ENCODE results near the gene CELSR1. TPM values are rescaled to one million over a fixed set of nuclear protein-coding genes. Genes with fewer than 3 reads are reported as not detected.

Gene CELSR1
- total and polyA plus RNA-seq, 2 of the 13 experiments (the other 11 are each of a cell fraction or from before 2014, with no cell fraction given) = 0.78 to 1.8 TPM

GRCh38 chr22:46367707-46368191 lies 169.7 kb downstream of the CELSR1 start (continued):
- TF ChIP-seq XRCC5 (optimal IDR thresholded peaks at IDR 0.05; ENCODE audit: low read length) = peak; percentile 66
- peak; percentile 45 for TF ChIP-seq HNRNPLL (IDR thresholded peaks at IDR 0.05; ENCODE audit: low read depth, low read length, poor library complexity, severe bottlenecking)
- TF ChIP-seq SALL1 (CRISPR knock-in tag; IDR thresholded peaks at IDR 0.05) = peak; percentile 48; the same call in 1 of the 2 replicates
- no peak for TF ChIP-seq PAXIP1 (CRISPR knock-in tag; conservative IDR thresholded peaks at IDR 0.05)
- no peak for TF ChIP-seq IKZF1 (IDR thresholded peaks at IDR 0.05)
- no peak for TF ChIP-seq ZBTB42 (CRISPR knock-in tag; IDR thresholded peaks at IDR 0.05)
- TF ChIP-seq KDM4B (CRISPR knock-in tag; IDR thresholded peaks at IDR 0.05) = no peak
- TF ChIP-seq SMAD3 (CRISPR knock-in tag; IDR thresholded peaks at IDR 0.05) = 0 out of 2 replicates have a peak, but pooled peaks have one; percentile 43
- no peak for TF ChIP-seq ZFP36 (IDR thresholded peaks at IDR 0.05; ENCODE audit: borderline replicate concordance, low read depth, low read length, partially characterized antibody)
- TF ChIP-seq GABPB1 (CRISPR knock-in tag; IDR thresholded peaks at IDR 0.05) = peak; percentile 64
- no peak for TF ChIP-seq ZNF550 (CRISPR knock-in tag; IDR thresholded peaks at IDR 0.05; ENCODE audit: borderline replicate concordance)
- no peak for TF ChIP-seq KMT2A (CRISPR knock-in tag; IDR thresholded peaks at IDR 0.05)
- TF ChIP-seq ZNF329 (CRISPR knock-in tag; IDR thresholded peaks at IDR 0.05; ENCODE audit: low read depth) = no peak
- TF ChIP-seq, protein P1, sequence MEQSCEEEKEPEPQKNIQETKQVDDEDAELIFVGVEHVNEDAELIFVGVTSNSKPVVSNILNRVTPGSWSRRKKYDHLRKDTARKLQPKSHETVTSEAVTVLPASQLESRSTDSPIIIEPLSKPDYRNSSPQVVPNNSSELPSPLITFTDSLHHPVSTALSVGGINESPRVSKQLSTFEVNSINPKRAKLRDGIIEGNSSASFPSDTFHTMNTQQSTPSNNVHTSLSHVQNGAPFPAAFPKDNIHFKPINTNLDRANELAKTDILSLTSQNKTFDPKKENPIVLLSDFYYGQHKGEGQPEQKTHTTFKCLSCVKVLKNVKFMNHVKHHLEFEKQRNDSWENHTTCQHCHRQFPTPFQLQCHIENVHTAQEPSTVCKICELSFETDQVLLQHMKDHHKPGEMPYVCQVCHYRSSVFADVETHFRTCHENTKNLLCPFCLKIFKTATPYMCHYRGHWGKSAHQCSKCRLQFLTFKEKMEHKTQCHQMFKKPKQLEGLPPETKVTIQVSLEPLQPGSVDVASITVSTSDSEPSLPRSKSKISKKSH (CRISPR knock-in tag; IDR thresholded peaks at IDR 0.05; ENCODE audit: borderline replicate concordance) = peak; percentile 30; the same call in 1 of the 2 replicates
- TF ChIP-seq SOX13 (IDR thresholded peaks at IDR 0.05) = no peak
- peak in 1 of 2 experiments; percentile 18; a peak in 1 of 4 replicates for TF ChIP-seq SOX13 (CRISPR knock-in tag; conservative IDR thresholded peaks at IDR 0.05 in 1 of 2, IDR thresholded peaks at IDR 0.05 in 1 of 2)
- no peak for TF ChIP-seq ZNF761 (CRISPR knock-in tag; conservative IDR thresholded peaks at IDR 0.05)
- TF ChIP-seq, protein P2, sequence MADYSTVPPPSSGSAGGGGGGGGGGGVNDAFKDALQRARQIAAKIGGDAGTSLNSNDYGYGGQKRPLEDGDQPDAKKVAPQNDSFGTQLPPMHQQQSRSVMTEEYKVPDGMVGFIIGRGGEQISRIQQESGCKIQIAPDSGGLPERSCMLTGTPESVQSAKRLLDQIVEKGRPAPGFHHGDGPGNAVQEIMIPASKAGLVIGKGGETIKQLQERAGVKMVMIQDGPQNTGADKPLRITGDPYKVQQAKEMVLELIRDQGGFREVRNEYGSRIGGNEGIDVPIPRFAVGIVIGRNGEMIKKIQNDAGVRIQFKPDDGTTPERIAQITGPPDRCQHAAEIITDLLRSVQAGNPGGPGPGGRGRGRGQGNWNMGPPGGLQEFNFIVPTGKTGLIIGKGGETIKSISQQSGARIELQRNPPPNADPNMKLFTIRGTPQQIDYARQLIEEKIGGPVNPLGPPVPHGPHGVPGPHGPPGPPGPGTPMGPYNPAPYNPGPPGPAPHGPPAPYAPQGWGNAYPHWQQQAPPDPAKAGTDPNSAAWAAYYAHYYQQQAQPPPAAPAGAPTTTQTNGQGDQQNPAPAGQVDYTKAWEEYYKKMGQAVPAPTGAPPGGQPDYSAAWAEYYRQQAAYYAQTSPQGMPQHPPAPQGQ (CRISPR knock-in tag; IDR thresholded peaks at IDR 0.05; ENCODE audit: borderline replicate concordance) = no peak
- peak; percentile 59; the same call in 1 of the 2 replicates for TF ChIP-seq FOSL2 (CRISPR knock-in tag; IDR thresholded peaks at IDR 0.05)
- TF ChIP-seq, protein P3, sequence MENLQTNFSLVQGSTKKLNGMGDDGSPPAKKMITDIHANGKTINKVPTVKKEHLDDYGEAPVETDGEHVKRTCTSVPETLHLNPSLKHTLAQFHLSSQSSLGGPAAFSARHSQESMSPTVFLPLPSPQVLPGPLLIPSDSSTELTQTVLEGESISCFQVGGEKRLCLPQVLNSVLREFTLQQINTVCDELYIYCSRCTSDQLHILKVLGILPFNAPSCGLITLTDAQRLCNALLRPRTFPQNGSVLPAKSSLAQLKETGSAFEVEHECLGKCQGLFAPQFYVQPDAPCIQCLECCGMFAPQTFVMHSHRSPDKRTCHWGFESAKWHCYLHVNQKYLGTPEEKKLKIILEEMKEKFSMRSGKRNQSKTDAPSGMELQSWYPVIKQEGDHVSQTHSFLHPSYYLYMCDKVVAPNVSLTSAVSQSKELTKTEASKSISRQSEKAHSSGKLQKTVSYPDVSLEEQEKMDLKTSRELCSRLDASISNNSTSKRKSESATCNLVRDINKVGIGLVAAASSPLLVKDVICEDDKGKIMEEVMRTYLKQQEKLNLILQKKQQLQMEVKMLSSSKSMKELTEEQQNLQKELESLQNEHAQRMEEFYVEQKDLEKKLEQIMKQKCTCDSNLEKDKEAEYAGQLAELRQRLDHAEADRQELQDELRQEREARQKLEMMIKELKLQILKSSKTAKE (CRISPR knock-in tag; IDR thresholded peaks at IDR 0.05; ENCODE audit: borderline replicate concordance) = no peak
